Cardiac muscle cell (in vitro differentiated cells and primary cell): ENCODE results near the gene HRK. TPM values are rescaled to one million over a fixed set of nuclear protein-coding genes. Genes with fewer than 3 reads are reported as not detected.

Experiments used
- DNase-seq, 2 donors: peaks; one replicate each; pipeline versions ENCODE4 v3.0.0 to v3.0.0-alpha.2; 2010 to 2017; ENCODE audit warnings: low read depth in 1 of 2, low spot score in 1 of 2
- H3K27ac ChIP-seq: fragments of 200-600 bp; sonication (generic); 2 replicates; pipeline ENCODE4 v1.5.1; 2016
- H3K27me3 ChIP-seq: fragments of 200-600 bp; sonication (generic); 2 replicates; pipeline ENCODE4 v1.6.0; 2016; ENCODE audit warnings: control low read depth
- H3K36me3 ChIP-seq: fragments of 200-600 bp; sonication (generic); 2 replicates; pipeline ENCODE4 v1.5.1; 2016; ENCODE audit warnings: control low read depth
- H3K4me1 ChIP-seq: fragments of 200-600 bp; sonication (generic); 2 replicates; pipeline ENCODE4 v1.8.1; 2017; ENCODE audit warnings: low read depth, mild to moderate bottlenecking, mixed run types
- H3K4me3 ChIP-seq: fragments of 200-600 bp; sonication (generic); 2 replicates; pipeline ENCODE4 v1.5.1; 2016; ENCODE audit warnings: mild to moderate bottlenecking
- H3K9me3 ChIP-seq: fragments of 200-600 bp; sonication (generic); 2 replicates; pipeline ENCODE4 v1.5.1; 2017; ENCODE audit warnings: low read depth, mild to moderate bottlenecking, control low read depth
- polyA plus RNA-seq: library from polyadenylated mRNA; unstranded; fragments of >200 nt; fragmentation: Nextera tagmentation; extraction: Ambion mirVana; gene quantifications from 2 replicates; pipeline ENCODE4 v1.2.1, GENCODE V29; 2016
- total RNA-seq: library from RNA; depleted of rRNA; stranded (reverse); fragments of >200 nt; gene quantifications from 2 replicates; pipeline ENCODE4 v1.2.3, GENCODE V29; 2016
- TF ChIP-seq, protein P1 (sequence below): IDR thresholded peaks from 2 replicates; pipeline ENCODE4 v1.5.1; 2012; ENCODE audit warnings: low read depth, mild to moderate bottlenecking, low read length

The HRK gene
- total and polyA plus RNA-seq, 2 experiments from 2014 or later, result 0.06 TPM; not detected in 1

GRCh38 chr12:116910280-116910644 is 29.0 kb upstream of the HRK start:
- DNase-seq, result no peak
- no peaks in the 10 kb centered on the region for H3K4me1 ChIP-seq
- no peaks in the 10 kb centered on the region for H3K36me3 ChIP-seq
- no peaks in the 10 kb centered on the region for H3K9me3 ChIP-seq
- H3K27ac ChIP-seq, result peak overlapping the region; percentile 83
- TF ChIP-seq, protein P1, sequence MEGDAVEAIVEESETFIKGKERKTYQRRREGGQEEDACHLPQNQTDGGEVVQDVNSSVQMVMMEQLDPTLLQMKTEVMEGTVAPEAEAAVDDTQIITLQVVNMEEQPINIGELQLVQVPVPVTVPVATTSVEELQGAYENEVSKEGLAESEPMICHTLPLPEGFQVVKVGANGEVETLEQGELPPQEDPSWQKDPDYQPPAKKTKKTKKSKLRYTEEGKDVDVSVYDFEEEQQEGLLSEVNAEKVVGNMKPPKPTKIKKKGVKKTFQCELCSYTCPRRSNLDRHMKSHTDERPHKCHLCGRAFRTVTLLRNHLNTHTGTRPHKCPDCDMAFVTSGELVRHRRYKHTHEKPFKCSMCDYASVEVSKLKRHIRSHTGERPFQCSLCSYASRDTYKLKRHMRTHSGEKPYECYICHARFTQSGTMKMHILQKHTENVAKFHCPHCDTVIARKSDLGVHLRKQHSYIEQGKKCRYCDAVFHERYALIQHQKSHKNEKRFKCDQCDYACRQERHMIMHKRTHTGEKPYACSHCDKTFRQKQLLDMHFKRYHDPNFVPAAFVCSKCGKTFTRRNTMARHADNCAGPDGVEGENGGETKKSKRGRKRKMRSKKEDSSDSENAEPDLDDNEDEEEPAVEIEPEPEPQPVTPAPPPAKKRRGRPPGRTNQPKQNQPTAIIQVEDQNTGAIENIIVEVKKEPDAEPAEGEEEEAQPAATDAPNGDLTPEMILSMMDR, result no peak
- peak overlapping the region; percentile 61 for H3K4me3 ChIP-seq
- no peaks in the 10 kb centered on the region for H3K27me3 ChIP-seq

DNA sequence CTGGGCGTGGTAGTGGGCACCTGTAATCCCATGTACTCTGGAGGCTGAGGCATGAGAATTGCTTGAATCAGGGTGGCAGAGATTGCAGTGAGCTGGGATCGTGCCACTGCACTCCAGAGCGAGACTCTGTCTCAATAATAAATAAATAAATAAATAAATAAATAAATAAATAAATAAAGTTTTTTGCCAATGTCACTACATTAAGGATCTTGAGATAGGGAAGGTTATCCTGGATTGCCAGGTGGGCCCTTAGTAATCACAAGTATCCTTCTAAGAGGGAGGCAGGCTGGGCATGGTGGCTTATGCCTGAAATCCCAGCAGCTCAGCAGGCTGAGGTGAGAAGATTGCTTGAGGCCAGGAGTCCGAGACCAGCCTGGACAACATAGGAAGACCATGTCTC is 25.0 kb upstream of the HRK start:
- no peaks in the 10 kb centered on the region for H3K36me3 ChIP-seq
- TF ChIP-seq, protein P1, result no peak
- H3K4me3 ChIP-seq, result no peak overlapping the region
- no peaks in the 10 kb centered on the region for H3K9me3 ChIP-seq
- no peak for DNase-seq
- H3K27ac ChIP-seq, result no peak overlapping the region
- no peaks in the 10 kb centered on the region for H3K4me1 ChIP-seq
- no peaks in the 10 kb centered on the region for H3K27me3 ChIP-seq

DNA sequence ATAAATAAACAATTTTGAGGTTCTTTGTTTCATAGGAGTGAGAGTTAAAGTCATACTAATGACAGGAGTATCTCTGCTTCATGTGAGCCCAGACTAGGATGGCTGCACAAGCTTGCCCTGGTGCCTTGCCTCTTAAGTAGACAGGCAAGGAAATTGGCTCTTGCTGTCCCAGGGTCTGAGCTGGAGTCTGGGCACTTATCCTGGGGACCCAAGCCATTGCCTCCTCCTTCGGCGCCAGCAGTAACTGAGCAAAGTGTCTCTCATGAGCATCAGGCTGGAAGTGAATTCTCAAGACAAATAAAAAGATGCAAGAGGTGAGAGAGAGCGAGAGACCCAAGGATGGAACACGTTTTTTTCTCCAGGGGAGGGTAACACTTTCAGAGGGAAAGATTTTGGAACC is 22.6 kb upstream of the HRK start:
- H3K27me3 ChIP-seq, result peaks cover 4% of the 10 kb centered on the region
- no peaks in the 10 kb centered on the region for H3K4me1 ChIP-seq
- no peaks in the 10 kb centered on the region for H3K9me3 ChIP-seq
- no peak for DNase-seq
- no peaks in the 10 kb centered on the region for H3K36me3 ChIP-seq
- TF ChIP-seq, protein P1, result no peak
- no peak overlapping the region for H3K4me3 ChIP-seq
- no peak overlapping the region for H3K27ac ChIP-seq

- DNase-seq, result no peak
- TF ChIP-seq, protein P1, result no peak
- Histone ChIP-seq H3K4me3 (no peak overlapping the region), H3K4me1 (no peaks in the 10 kb centered on the region), H3K27ac (no peak overlapping the region), H3K27me3 (peaks cover 10% of the 10 kb centered on the region), H3K9me3 (no peaks in the 10 kb centered on the region), H3K36me3 (no peaks in the 10 kb centered on the region)
Observed at GRCh38 chr12:116901612-116902011, 20.4 kb upstream of the HRK start.

GRCh38 chr12:116898669-116899068 is 17.4 kb upstream of the HRK start:
- Histone ChIP-seq H3K27ac (no peak overlapping the region), H3K27me3 (peaks cover 10% of the 10 kb centered on the region), H3K4me3 (no peak overlapping the region), H3K9me3 (no peaks in the 10 kb centered on the region), H3K36me3 (no peaks in the 10 kb centered on the region), H3K4me1 (no peaks in the 10 kb centered on the region)
- no peak for DNase-seq
- TF ChIP-seq, protein P1, result no peak

DNA sequence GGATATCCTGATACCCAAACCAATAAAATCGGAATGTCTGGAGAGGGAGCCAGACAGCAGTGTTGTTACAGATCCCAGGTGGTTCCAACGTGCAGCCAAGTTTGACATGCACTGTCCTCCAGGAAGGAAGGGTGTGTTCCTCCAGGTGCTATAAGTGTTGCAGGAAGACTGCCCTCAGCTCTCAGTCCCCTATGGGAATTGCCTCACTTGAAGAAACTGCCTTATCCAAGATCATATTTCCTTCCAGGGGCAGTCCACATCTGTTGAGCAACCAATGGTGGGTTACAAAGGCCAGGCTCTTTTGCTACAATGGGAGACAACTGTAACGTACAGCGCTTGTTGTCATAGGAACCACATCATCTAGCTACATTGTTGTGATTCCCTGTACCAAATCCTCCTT is 16.2 kb upstream of the HRK start:
- no peak overlapping the region for H3K4me3 ChIP-seq
- H3K27ac ChIP-seq, result no peak overlapping the region
- H3K27me3 ChIP-seq, result peaks cover 10% of the 10 kb centered on the region
- no peaks in the 10 kb centered on the region for H3K4me1 ChIP-seq
- H3K36me3 ChIP-seq, result no peaks in the 10 kb centered on the region
- no peaks in the 10 kb centered on the region for H3K9me3 ChIP-seq
- DNase-seq, result no peak
- TF ChIP-seq, protein P1, result no peak
